GM18526 (cell line): Measurements from ENCODE around the gene PJVK.

ENCODE experiments used
- POLR2A ChIP-seq: IDR thresholded peaks from 3 replicates; pipeline ENCODE4 v1.6.1; 2011; ENCODE audit not compliant: insufficient read length; ENCODE audit errors: extremely low read depth

The PJVK gene, protein sequence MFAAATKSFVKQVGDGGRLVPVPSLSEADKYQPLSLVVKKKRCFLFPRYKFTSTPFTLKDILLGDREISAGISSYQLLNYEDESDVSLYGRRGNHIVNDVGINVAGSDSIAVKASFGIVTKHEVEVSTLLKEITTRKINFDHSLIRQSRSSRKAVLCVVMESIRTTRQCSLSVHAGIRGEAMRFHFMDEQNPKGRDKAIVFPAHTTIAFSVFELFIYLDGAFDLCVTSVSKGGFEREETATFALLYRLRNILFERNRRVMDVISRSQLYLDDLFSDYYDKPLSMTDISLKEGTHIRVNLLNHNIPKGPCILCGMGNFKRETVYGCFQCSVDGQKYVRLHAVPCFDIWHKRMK

DNA sequence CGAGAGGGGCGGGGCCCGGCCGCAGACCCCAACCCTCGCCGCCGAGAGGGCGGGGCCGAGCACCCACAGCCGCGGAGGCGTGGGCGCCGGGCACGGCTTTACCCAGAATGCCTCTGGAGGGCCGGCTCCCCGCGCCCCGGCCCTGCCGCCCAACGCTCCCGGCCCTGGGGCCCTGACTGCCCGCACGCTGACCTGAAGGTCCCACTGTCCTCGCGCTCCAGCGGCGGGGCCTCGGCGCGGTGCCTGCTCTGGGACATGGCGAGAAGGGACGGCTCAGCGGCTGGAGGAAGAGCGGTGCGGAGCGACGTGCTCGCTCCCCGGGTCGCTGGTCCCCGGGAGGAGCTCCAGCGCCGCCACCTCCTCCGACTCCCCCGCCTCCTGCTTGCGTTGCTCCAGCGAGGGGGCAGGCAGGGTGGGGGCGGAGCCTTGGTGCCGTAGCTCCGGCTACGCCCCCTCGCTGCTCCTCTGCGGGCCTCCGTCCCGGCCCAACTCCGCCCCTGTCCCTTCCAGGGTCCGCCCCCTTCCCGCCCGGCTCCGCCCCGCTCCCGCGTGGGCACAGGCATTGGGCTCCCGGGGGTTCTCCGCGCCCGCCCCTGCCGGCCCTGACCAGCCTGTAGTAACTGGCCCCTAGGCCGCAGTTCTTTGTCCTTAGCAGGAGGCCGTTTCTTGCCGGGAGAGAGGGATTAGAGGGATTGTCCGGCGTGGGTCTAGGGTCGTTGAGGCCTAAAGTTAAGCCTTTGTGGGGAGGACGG lies at the start of gene PJVK, which contains the start of gene PRKRA:
PJVK (plus strand) TSS at position 605 of the 752 bp plus-strand sequence. CDS start 2,032 bp downstream, outside the sequence.
PRKRA (minus strand) TSS at position 402 of the 752 bp plus-strand sequence; CDS start at position 257, 145 bp downstream.
- peak; percentile 87 for TF ChIP-seq POLR2A

DNA sequence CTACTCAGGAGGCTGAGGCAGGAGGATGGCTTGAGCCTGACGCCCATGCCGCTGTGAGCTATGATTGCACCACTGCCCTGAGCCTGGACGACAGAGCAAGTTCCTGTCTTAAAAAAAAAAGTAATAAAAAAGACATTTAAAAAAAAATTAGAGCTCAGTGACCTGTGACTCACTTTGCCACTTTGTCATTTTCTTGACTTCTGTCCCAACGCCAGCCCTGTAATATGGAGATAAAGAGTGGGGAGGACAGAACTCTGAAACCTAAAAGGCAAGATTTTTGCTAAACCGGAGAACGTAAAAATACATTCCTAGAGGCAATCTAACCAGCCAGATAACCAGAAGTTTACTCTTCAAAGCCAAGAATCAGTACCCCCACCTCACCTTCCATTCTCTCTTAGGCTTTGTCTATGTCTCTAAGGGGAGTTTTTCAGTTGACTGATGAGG lies 49.2 kb upstream of the PJVK start:
- TF ChIP-seq POLR2A = no peak

DNA sequence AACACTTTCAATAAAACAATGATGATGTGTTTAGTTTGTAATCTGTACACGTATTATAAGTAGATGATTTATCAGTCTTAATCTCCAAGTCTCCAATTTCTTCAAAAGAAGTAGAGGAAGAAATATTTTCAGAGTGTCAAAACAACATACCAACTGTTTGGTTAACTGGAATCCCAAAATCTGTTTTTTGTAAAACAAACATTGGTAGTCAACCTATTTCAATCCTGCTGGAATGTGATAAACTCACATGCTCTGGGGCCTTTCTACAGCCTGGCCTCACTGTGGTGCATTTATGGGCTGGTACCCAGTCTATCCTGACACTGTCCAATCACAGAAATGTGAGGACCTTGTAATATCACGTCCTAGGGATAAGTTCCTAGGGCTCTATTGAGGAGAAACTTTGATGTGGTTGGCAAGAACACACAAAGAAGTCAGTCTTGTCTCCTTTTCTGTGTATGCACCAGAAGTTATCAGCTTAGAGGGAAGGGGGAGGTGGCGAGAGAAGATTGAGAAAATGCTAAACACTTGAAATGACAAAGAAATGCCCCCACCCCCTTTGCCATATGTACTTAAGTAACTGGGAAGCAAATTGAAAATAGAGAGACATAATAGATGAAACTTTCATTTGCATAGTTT lies 47.4 kb upstream of the PJVK start:
- no peak for TF ChIP-seq POLR2A

DNA sequence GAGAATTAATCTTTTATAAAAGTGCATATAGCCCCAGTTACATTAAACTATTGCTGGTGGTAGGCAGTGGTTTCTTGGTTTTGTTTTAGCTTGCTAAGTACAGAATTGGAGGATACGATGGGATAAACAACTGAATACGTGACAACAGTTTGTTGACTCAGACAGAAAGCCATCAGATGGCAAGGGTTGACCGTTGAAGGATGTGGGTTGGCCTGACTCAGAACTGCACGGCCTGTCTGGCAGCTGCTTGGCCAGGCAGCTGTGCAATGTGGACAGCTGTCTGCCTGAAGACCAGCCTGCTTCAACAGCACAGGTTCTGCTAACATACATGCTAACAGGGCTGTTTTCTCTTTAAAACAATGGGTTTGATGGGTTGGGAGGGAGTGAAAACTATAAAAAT lies 46.8 kb upstream of the PJVK start:
- no peak for TF ChIP-seq POLR2A

DNA sequence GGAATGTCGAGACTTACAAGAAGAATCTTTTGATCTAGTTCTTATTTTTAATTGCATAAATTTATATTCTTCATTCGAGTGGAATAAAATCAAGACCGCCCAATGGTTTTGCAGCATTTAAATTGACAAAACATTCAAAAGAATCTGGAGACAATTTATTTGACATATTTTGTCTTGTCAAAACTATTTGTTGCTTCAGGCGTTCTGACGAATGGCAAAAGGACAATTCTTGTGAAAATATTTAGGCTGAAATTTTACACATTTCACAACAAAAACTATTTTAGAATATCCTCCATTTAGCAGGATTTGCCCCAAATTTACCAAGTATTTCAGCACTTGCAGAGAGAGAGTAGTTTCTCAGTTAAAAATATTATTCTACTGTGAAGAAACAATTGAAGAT lies 41.9 kb upstream of the PJVK start:
- no peak for TF ChIP-seq POLR2A

DNA sequence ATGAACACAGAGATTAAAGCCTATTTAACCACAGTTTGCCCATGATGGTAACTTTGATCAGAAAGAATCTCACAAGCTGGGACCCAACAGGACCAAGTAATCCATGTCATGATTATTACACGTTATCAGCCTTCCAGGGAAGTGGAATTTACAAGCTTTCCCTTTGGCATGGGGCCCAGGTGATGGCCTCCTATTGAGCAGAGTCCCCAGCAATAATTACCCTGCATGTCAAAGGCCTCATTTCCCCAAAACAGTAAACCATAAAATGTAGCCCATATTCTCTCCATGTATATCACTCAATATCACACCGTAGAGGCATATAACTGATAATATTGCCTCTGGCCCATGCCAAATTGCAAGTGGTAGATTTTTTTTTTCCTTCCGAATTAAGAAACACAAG lies 39.1 kb upstream of the PJVK start:
- TF ChIP-seq POLR2A = no peak

DNA sequence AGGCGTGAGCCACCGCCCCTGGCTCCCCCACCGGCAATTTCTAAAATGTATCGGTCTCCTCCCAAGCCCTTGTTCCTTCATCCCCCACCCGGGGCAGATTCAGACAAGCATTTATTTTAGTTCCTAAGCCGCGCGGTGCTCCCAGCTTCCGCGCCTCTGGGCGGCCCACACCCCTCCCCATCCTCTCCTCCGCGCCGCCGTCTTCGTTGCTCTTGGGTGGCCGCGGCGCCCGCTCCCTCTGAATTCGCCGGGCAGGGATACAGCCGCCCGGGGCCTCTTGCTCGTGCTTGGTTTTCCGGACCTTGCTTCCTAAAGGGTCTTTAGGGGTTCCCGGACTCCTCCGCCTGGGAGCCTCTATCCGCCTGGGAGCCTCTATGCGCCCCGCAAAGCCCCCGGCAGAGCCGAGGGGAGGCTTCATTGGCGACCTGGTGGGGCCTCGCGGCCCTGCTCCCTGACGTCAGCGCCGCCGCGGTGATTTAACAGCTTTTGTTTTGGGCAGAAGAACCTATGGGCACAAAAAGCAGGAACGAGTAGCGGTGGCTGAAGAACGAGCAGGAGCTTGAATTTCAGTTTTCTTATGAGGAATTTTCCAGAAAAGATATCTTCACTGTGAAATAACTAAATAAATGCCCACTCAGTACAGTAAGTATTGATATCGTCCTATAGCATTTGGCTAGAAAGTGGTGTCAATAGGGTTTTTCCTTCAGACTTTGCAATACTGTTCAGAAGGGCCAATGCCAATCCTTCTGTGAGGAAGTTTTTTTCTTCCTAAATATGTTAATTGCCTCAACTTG lies 37.5 kb upstream of the PJVK start:
- no peak for TF ChIP-seq POLR2A

DNA sequence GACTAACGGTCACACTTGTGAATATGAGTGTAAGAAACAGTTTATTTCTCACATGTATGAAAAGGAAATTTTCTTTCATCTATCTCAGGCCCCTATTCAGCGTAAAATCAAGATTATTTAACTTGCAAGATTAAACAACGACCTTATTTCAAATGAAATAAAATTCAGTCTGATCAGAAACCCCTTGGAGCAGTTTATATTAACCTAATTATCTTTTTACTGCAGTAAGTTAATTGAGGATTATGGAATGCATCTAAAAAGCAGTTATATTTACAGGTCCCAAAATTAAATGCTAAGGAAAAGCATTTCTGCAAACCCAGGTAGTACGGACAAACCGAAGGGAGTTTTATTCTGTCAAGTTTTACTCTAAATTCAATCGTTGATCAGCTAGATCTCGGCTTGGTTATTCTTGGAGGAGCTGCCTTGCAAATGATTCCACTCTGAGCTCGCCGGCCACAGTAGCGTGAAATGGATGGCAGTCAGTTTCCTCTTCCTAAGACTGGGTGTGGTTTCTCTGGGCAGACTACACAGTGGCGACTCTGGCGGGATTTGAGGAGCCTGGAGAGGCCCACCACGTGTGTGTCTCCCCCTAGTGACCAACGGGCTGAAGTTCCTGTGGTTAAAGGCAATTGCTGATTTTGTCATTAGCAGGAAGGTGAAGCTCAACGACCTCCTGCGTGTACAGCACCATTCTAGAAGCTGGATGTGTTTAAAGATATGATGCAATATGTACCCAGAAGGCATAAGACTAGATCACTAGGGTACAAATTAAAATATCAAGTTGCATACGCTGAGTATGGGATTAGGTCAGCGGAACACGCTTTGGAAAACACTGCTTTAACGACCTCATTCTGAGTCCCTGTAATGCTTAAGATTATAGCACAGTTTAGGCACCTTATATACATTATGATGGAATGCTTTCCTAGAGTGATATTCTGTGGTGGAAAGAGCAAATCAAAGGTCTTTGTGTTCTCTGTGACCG lies 36.6 kb upstream of the PJVK start:
- peak; percentile 70 for TF ChIP-seq POLR2A

DNA sequence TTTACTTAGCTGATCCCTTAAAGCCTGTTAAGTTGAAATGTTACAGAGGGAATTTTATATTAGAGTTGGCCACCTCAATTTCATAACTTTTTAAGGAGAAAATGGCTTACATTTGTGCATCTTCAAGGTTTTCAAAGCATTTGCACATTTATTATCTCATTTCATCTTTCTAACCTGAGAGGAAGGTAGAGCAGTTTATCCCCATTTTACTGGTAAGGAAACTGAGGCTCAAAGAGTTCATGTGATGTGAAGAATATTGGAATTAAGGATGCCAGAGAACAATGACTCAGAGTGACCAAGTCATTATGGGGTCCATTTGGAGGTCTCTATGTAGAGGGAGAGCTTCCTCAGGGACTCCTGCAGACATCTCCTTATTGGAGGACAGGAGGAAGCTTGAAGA lies 35.2 kb upstream of the PJVK start:
- no peak for TF ChIP-seq POLR2A

DNA sequence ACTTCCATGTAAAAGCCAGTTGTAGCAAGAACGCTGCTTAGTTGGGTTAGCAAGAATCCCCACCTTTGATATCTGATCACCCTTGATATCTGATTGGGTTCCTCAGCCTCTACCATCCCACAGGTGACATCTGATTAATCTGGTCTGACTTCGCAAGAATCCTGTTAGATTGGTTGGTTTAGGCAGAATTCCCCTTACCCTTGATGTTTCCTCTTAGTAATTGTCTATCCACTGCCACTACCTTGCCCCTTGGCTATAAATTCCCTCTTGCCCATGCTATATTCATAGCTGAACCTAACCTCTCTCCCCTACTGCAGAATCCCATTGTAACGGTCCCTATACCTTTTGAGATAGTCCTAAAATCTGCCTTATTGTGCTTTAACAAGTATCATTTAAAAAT lies 33.3 kb upstream of the PJVK start:
- TF ChIP-seq POLR2A = no peak

DNA sequence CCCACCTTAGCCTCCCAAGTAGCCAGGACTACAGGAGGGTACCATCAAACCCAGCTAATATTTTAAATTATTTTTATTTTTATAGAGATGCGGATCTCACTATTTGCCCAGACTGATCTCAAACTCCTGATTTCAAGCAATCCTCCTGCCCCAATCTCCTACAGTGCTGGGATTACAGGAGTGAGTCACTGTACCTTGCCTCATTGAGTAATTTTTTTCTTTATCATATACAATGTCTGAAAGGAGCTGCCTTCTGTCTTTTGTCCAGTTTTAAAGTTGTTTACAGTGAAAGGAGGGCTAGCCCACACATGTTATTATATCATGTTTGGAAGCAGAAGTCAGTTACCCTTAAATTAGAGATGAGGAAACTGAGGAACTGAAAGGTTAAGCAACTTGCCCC lies 32.8 kb upstream of the PJVK start:
- no peak for TF ChIP-seq POLR2A

DNA sequence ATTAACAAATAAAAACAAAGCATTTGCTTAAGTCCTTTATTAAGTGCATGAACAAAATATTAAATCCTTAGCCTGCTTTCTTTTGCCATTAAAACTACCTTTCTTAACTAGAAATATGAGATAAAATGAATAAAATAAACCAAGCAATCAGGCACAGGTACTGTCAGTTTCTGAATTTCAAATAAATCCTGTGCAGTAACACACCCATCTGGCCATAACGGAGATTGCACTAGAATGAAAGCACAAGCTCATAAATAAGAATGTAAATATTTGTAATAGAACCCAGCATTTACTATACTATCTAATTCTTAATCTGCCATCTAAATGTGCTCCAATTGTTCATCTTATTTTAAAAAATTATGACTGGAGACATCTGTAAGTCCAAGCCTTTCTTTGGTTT lies 32.1 kb upstream of the PJVK start:
- no peak for TF ChIP-seq POLR2A

DNA sequence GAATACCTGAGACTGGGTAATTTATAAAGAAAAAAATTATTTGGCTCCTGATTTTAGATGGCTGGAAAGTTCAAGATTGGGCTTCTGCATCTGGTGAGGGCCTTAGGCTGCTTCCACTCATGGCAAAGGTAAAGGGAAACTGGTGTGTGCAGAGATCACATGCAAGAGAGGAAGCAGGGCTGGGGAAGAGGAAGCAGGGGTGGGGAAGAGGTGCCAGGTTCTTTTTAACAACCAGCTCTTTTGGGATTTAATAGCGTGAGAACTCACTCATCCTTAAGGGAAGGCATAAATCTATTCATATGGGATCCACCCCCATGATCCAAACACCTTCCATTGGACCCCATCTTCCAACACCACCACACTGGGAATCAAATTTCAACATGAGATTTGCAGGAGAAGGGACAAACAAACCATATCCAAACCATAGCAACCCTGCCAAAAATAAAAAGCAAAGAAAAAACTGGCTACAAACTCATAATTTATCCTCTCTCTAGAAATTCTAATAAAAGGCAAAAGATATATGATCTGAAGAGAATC lies 30.6 kb upstream of the PJVK start:
- TF ChIP-seq POLR2A = no peak

DNA sequence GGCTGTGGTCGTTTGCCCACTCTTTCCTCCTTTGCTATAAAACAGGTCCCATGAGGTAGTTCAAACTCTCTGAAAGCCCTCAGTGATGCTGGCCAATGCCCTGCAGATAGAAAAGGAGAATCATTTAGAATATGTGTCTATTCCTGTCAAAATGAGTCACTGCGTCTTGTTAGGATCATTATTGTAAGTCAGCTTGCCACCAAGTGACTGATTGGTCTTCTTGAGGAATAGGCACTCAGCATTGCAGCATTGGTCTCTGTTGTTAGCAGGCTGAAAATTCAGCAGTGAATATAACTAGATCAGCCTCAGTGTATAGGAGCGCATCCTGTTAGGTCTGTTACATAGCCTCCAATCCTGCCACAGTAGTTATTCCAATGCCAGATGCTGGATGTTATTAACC lies 29.1 kb upstream of the PJVK start:
- no peak for TF ChIP-seq POLR2A
